NCI-H1092 (cell line): ENCODE results near the gene NXN.
"Not testable (repeated sequence)": the region's sequence is repeated elsewhere in the genome, so short reads cannot be mapped to it uniquely, and the experiment has no call there.

Source experiments
- DNase-seq: peaks from one replicate; lab custom pipeline; 2025; lab: John Stamatoyannopoulos, UW

Gene NXN

GRCh38 chr17:829614-830013, 150.0 kb downstream of the NXN start:
- DNase-seq: not testable (repeated sequence)

GRCh38 chr17:828761-829160, 150.8 kb downstream of the NXN start:
- DNase-seq: no peak

GRCh38 chr17:826778-827177, 152.8 kb downstream of the NXN start:
- no peak for DNase-seq

GRCh38 chr17:825216-825615, 154.4 kb downstream of the NXN start:
- no peak for DNase-seq

GRCh38 chr17:824378-824777, 155.2 kb downstream of the NXN start:
- no peak for DNase-seq

GRCh38 chr17:823501-823902, 156.1 kb downstream of the NXN start:
- no peak for DNase-seq

- DNase-seq: no peak
Measured at GRCh38 chr17:819251-819650, 160.3 kb downstream of the NXN start.

GRCh38 chr17:814371-814770, 165.2 kb downstream of the NXN start:
- no peak for DNase-seq

- no peak for DNase-seq
Measured at GRCh38 chr17:812638-813204, 166.9 kb downstream of the NXN start.

GRCh38 chr17:811051-811784, 168.4 kb downstream of the NXN start:
- DNase-seq: no peak

- DNase-seq: no peak
Measured at GRCh38 chr17:807523-808294, 171.9 kb downstream of the NXN start.

GRCh38 chr17:806781-807522, 172.6 kb downstream of the NXN start:
- DNase-seq: no peak

GRCh38 chr17:806346-806745, 173.2 kb downstream of the NXN start:
- DNase-seq: no peak

GRCh38 chr17:805886-806285, 173.7 kb downstream of the NXN start:
- DNase-seq: not testable (repeated sequence)

- DNase-seq: no peak
Measured at GRCh38 chr17:804541-805435, 174.8 kb downstream of the NXN start.

- DNase-seq: no peak
Measured at GRCh38 chr17:802901-803881, 176.4 kb downstream of the NXN start.

- no peak for DNase-seq
Measured at GRCh38 chr17:802481-802880, 177.1 kb downstream of the NXN start.

- DNase-seq: no peak
Measured at GRCh38 chr17:801660-802059, 177.9 kb downstream of the NXN start.

GRCh38 chr17:800446-801242, 178.9 kb downstream of the NXN start:
- DNase-seq: no peak
